Lung (tissue), 12 donors: ENCODE measurements around the gene CLIC1. TPM values are rescaled to one million over a fixed set of nuclear protein-coding genes. Genes with fewer than 3 reads are reported as not detected.

Experiments
- ATAC-seq: fragments of 200-7000 bp; cut with Tn5 transposase; one replicate; pipeline ENCODE4 v1.9.1; 2020; ENCODE audit warnings: moderate number of reproducible peaks; ENCODE audit not compliant: insufficient read depth, low FRiP score
- DNase-seq, 3 donors: peaks; one replicate each; pipeline ENCODE4 v3.0.0-alpha.2; 2013 to 2017
- H3K27ac ChIP-seq, 2 donors: one replicate each; pipeline ENCODE4 v1.5.1; 2013; ENCODE audit warnings: mild to moderate bottlenecking in 2 of 2, moderate library complexity in 2 of 2, control low read depth in 1 of 2, inconsistent platforms in 1 of 2, low read depth in 1 of 2, low read length in 1 of 2
- H3K27me3 ChIP-seq, 3 donors: one replicate each; pipeline ENCODE4 v1.5.1; 2013; ENCODE audit warnings: low read length in 2 of 3; ENCODE audit not compliant: control insufficient read depth in 3 of 3, insufficient read depth in 3 of 3
- H3K36me3 ChIP-seq, 4 donors: one replicate each; pipeline ENCODE4 v1.5.1; 2013; ENCODE audit warnings: low read length in 4 of 4, mild to moderate bottlenecking in 1 of 4, moderate library complexity in 1 of 4; ENCODE audit not compliant: control insufficient read depth in 4 of 4, insufficient read depth in 4 of 4
- H3K4me1 ChIP-seq, 5 donors: one replicate each; pipeline ENCODE4 v1.5.1; 2013; ENCODE audit warnings: low read length in 5 of 5, mild to moderate bottlenecking in 2 of 5, moderate library complexity in 1 of 5; ENCODE audit not compliant: control insufficient read depth in 5 of 5, insufficient read depth in 5 of 5
- H3K4me3 ChIP-seq: one replicate; pipeline ENCODE4 v1.5.1; 2013; ENCODE audit warnings: mild to moderate bottlenecking, control low read depth, moderate library complexity
- H3K9ac ChIP-seq, 2 donors: one replicate each; pipeline ENCODE4 v1.5.1; 2013; ENCODE audit warnings: low read length in 2 of 2, control low read depth in 1 of 2; ENCODE audit not compliant: insufficient read depth in 1 of 2
- H3K9me3 ChIP-seq, 4 donors: one replicate each; pipeline ENCODE4 v1.5.1; 2013; ENCODE audit warnings: low read length in 3 of 4, mild to moderate bottlenecking in 1 of 4, moderate library complexity in 1 of 4; ENCODE audit not compliant: control insufficient read depth in 4 of 4, insufficient read depth in 3 of 4
- CTCF ChIP-seq: IDR thresholded peaks from 2 replicates; pipeline ENCODE4 v1.5.1; 2012; ENCODE audit warnings: mild to moderate bottlenecking; ENCODE audit errors: control extremely low read depth, extremely low read depth
- WGBS, 2 donors: extraction: QIAGEN DNeasy Blood & Tissue Kit; methylation state at CpG; one replicate each; pipeline ENCODE4 v1.1.7; 2013; 5-methylcytosine and 5-hydroxymethylcytosine counted together
- polyA plus RNA-seq, 2 donors: library from polyadenylated mRNA; stranded (reverse); fragments of 200-250 nt; gene quantifications; one replicate each; pipeline ENCODE4 v1.2.1, GENCODE V29; 2013
- total RNA-seq, 2 donors: library from RNA; depleted of rRNA in 1 of 2; stranded (reverse); fragments of >200 nt in 1 of 2; gene quantifications; one replicate each; pipeline ENCODE4 v1.2.1, GENCODE V29; 2014 to 2021
- donor health status: control.
- donor health status: control.
- donor health status: Bipolar disorder and iron deficiency.
- donor health status: healthy.
- donor health status: DM: yes; HTN: yes; CAD: no.

CLIC1 gene
- total and polyA plus RNA-seq, 4 donors: 231 to 763 (median 378) TPM

GRCh38 chr6:31744422-31744821 is 8.1 kb upstream of the CLIC1 start:
- DNase-seq (no peak), ATAC-seq (no peak)
- H3K36me3 ChIP-seq: peaks cover 0 to 8% (median 2%) of the 10 kb centered on the region in 4 donors
- H3K4me3 ChIP-seq: no peak overlapping the region
- WGBS, 2 donors: 29 to 70% methylated on average over 1 of the region's 1 CpG
- no peak overlapping the region for H3K27ac ChIP-seq
- H3K9me3 ChIP-seq: no peaks in the 10 kb centered on the region
- peaks cover 0 to 6% (median 0%) of the 10 kb centered on the region in 5 donors for H3K4me1 ChIP-seq
- no peak for TF ChIP-seq CTCF
- no peak overlapping the region for H3K9ac ChIP-seq
- H3K27me3 ChIP-seq: no peaks in the 10 kb centered on the region

GRCh38 chr6:31742894-31743293 is 6.6 kb upstream of the CLIC1 start:
- no peak for TF ChIP-seq CTCF
- ATAC-seq (no peak), DNase-seq (no peak)
- Histone ChIP-seq H3K27me3 (no peaks in the 10 kb centered on the region), H3K4me1 (peaks cover 0 to 20% (median 8%) of the 10 kb centered on the region in 5 donors), H3K9me3 (no peaks in the 10 kb centered on the region), H3K27ac (no peak overlapping the region), H3K4me3 (no peak overlapping the region), H3K9ac (no peak overlapping the region), H3K36me3 (peaks cover 0 to 8% (median 2%) of the 10 kb centered on the region in 4 donors)
- WGBS, 2 donors: 92 to 96% methylated on average over 3 of the region's 3 CpGs

- Histone ChIP-seq H3K27ac (no peak overlapping the region), H3K27me3 (no peaks in the 10 kb centered on the region), H3K9me3 (no peaks in the 10 kb centered on the region), H3K36me3 (peaks cover 0 to 4% (median 0%) of the 10 kb centered on the region in 4 donors), H3K4me1 (peaks cover 0 to 31% (median 14%) of the 10 kb centered on the region in 5 donors), H3K4me3 (no peak overlapping the region), H3K9ac (no peak overlapping the region)
- DNase-seq (no peak), ATAC-seq (no peak)
- TF ChIP-seq CTCF: no peak
- WGBS, 2 donors: 90 to 93% methylated on average over 2 of the region's 2 CpGs
These were observed 5.5 kb upstream of the CLIC1 start for GRCh38 chr6:31741815-31742214.
